NCI-H2107 treated with DMSO at 0.1 percent for 48 hours (cell line): ENCODE data around the gene PCDHA10.

Experiments
- DNase-seq: peaks from one replicate; lab custom pipeline; 2025; ENCODE audit not compliant: unreplicated experiment; lab: John Stamatoyannopoulos, UW

PCDHA10 gene

DNA sequence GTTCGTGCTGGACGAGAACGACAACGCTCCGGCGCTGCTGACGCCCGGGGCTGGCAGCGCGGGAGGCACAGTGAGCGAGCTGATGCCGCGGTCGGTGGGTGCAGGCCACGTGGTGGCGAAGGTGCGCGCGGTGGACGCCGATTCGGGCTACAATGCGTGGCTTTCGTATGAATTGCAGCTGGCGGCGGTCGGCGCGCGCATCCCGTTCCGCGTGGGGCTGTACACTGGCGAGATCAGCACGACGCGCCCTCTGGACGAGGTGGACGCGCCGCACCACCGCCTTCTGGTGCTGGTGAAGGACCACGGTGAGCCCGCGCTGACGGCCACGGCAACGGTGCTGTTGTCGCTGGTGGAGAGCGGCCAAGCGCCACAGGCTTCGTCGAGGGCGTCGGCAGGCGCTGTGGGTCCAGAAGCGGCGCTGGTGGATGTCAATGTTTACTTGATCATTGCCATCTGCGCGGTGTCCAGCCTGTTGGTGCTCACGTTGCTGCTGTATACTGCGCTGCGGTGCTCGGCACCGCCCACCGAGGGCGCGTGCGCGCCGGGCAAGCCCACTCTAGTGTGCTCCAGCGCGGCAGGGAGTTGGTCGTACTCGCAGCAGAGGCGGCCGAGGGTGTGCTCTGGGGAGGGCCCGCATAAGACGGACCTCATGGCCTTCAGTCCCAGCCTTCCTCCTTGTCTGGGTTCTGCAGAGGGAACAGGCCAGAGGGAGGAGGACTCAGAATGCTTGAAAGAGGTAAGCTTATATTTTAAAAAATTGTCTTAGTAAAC lies 28.4 kb downstream of the PCDHA10 start:
- no peak for DNase-seq

DNA sequence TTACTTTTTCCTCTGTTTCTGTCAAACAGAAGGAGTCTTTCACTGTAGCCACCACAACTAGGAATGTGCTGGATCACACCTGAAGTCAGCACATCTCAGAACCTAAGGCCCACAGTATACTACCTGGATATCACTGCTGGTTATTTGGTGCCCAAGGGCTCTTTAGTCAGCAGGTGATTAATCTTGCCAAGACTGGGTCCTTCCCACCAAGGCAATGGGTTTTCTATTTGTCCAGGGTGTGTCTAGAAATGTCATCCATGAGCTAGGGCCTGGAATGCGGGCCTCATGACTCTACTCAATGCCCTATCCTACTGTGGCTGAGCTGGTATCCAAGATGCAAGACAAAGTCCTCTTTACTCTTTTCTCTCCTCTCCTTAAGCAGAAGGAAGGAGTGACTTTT lies 60.6 kb downstream of the PCDHA10 start:
- no peak for DNase-seq
